Trophoblast cell (in vitro differentiated cells and primary cell): ENCODE data around the gene ZIK1.

Experiments used
- DNase-seq, 2 donors: peaks; one replicate each; pipeline ENCODE4 v3.0.0-alpha.2; 2016
- H2AFZ ChIP-seq: 2 replicates; pipeline ENCODE4 v1.6.1; 2013; ENCODE audit warnings: low read length, moderate library complexity, mild to moderate bottlenecking; ENCODE audit not compliant: insufficient read depth, poor library complexity
- H2AK5ac ChIP-seq: 2 replicates; pipeline ENCODE4 v1.6.1; 2013; ENCODE audit warnings: mild to moderate bottlenecking, low read length
- H2BK120ac ChIP-seq: 2 replicates; pipeline ENCODE4 v1.6.1; 2013; ENCODE audit warnings: low read length, mild to moderate bottlenecking, moderate library complexity; ENCODE audit not compliant: insufficient read depth, poor library complexity
- H2BK12ac ChIP-seq: 2 replicates; pipeline ENCODE4 v1.6.1; 2013; ENCODE audit warnings: mild to moderate bottlenecking, low read length, moderate library complexity
- H2BK5ac ChIP-seq: 2 replicates; pipeline ENCODE4 v1.6.1; 2013; ENCODE audit warnings: low read length, low read depth, moderate library complexity, mild to moderate bottlenecking; ENCODE audit not compliant: poor library complexity
- H3K14ac ChIP-seq: 2 replicates; pipeline ENCODE4 v1.6.1; 2013; ENCODE audit warnings: mild to moderate bottlenecking, low read length
- H3K18ac ChIP-seq: 2 replicates; pipeline ENCODE4 v1.6.1; 2013; ENCODE audit warnings: mild to moderate bottlenecking, low read length
- H3K23ac ChIP-seq: 2 replicates; pipeline ENCODE4 v1.6.1; 2013; ENCODE audit warnings: low read length
- H3K27ac ChIP-seq: 2 replicates; pipeline ENCODE4 v1.5.1; 2013; ENCODE audit warnings: low read depth, mild to moderate bottlenecking, inconsistent platforms, low read length, moderate library complexity
- H3K27me3 ChIP-seq: 2 replicates; pipeline ENCODE4 v1.6.1; 2013; ENCODE audit warnings: inconsistent platforms, mild to moderate bottlenecking, low read length, moderate library complexity; ENCODE audit not compliant: insufficient read depth
- H3K36me3 ChIP-seq, 2 experiments: 1 replicate in 1 of 2; 2 replicates in 1 of 2; pipeline ENCODE4 v1.6.1; 2013; ENCODE audit warnings: low read length in 2 of 2, mild to moderate bottlenecking in 2 of 2, moderate library complexity in 1 of 2; ENCODE audit not compliant: insufficient read depth in 2 of 2, control insufficient read depth in 1 of 2
- H3K4ac ChIP-seq: 2 replicates; pipeline ENCODE4 v1.6.1; 2013; ENCODE audit warnings: low read depth, mild to moderate bottlenecking, low read length, moderate library complexity
- H3K4me1 ChIP-seq, 2 experiments: 1 replicate in 1 of 2; 2 replicates in 1 of 2; pipeline ENCODE4 v1.6.1; 2013; ENCODE audit warnings: low read length in 2 of 2, mild to moderate bottlenecking in 2 of 2, moderate library complexity in 1 of 2; ENCODE audit not compliant: insufficient read depth in 2 of 2, control insufficient read depth in 1 of 2
- H3K4me2 ChIP-seq: 2 replicates; pipeline ENCODE4 v1.6.1; 2013; ENCODE audit warnings: inconsistent platforms, mild to moderate bottlenecking, low read length, moderate library complexity
- H3K4me3 ChIP-seq: 2 replicates; pipeline ENCODE4 v1.5.1; 2013; ENCODE audit warnings: mild to moderate bottlenecking, low read depth, low read length, inconsistent platforms
- H3K79me1 ChIP-seq: one replicate; pipeline ENCODE4 v1.6.1; 2013; ENCODE audit warnings: low read length
- H3K79me2 ChIP-seq: 2 replicates; pipeline ENCODE4 v1.6.1; 2013; ENCODE audit warnings: low read length, mild to moderate bottlenecking; ENCODE audit not compliant: control insufficient read depth, insufficient read depth, poor library complexity
- H3K9ac ChIP-seq: 2 replicates; pipeline ENCODE4 v1.6.1; 2013; ENCODE audit warnings: mild to moderate bottlenecking, low read length
- H3K9me3 ChIP-seq: 2 replicates; pipeline ENCODE4 v1.6.1; 2013; ENCODE audit warnings: low read depth, mild to moderate bottlenecking, control low read depth, inconsistent platforms, low read length; ENCODE audit not compliant: insufficient read depth
- H4K12ac ChIP-seq: 2 replicates; pipeline ENCODE4 v1.6.1; 2013; ENCODE audit warnings: low read depth, mild to moderate bottlenecking, low read length, moderate library complexity
- H4K8ac ChIP-seq: 2 replicates; pipeline ENCODE4 v1.6.1; 2013; ENCODE audit warnings: low read depth, mild to moderate bottlenecking, low read length, moderate library complexity
- H4K91ac ChIP-seq: one replicate; pipeline ENCODE4 v1.6.1; 2013; ENCODE audit warnings: low read depth, mild to moderate bottlenecking, low read length, moderate library complexity
- WGBS: extraction: QIAGEN DNeasy Blood & Tissue Kit; methylation state at CpG from one replicate; pipeline ENCODE4 v1.1.7; 2013; ENCODE audit warnings: missing lambda C conversion rate; ENCODE audit not compliant: insufficient read length, insufficient coverage; ENCODE audit errors: extremely low coverage; 5-methylcytosine and 5-hydroxymethylcytosine counted together

The ZIK1 gene

GRCh38 chr19:57623091-57623490 lies 39.1 kb downstream of the ZIK1 start:
- Histone ChIP-seq H4K12ac (no peak overlapping the region), H4K91ac (no peak overlapping the region), H3K4me3 (no peak overlapping the region), H3K4me2 (no peak overlapping the region), H2AK5ac (no peak overlapping the region), H3K14ac (no peak overlapping the region), H3K27me3 (no peaks in the 10 kb centered on the region), H2AFZ (no peak overlapping the region), H4K8ac (no peak overlapping the region), H3K9ac (no peak overlapping the region), H3K79me2 (no peaks in the 10 kb centered on the region), H3K27ac (no peak overlapping the region), H3K36me3 (peaks cover 29 to 51% of the 10 kb centered on the region in 2 experiments), H3K18ac (no peak overlapping the region), H3K23ac (no peak overlapping the region), H3K4me1 (no peaks in the 10 kb centered on the region), H2BK120ac (no peak overlapping the region), H2BK5ac (no peak overlapping the region), H2BK12ac (no peak overlapping the region), H3K4ac (no peak overlapping the region), H3K9me3 (peaks cover 33% of the 10 kb centered on the region), H3K79me1 (no peaks in the 10 kb centered on the region)
- no peak for DNase-seq

- H4K12ac ChIP-seq: peak within 1 kb of the TSS; percentile 80
- no peak within 1 kb of the TSS for H3K23ac ChIP-seq
- peak within 1 kb of the TSS; percentile 4 for H3K4ac ChIP-seq
- H3K36me3 ChIP-seq: peaks cover 8 to 11% of the 10 kb centered on the region in 2 experiments
- peak within 1 kb of the TSS; percentile 70 for H3K14ac ChIP-seq
- H2BK12ac ChIP-seq: no peak within 1 kb of the TSS
- peak within 1 kb of the TSS; percentile 35 for H2AK5ac ChIP-seq
- peaks cover 1% of the 10 kb centered on the region for H3K9me3 ChIP-seq
- peak; percentile 89 to 97 for DNase-seq
- WGBS: no CpG with 5 or more reads among the region's 59 CpGs
- H3K4me1 ChIP-seq: peaks cover 5 to 7% of the 10 kb centered on the region in 2 experiments
- peak within 1 kb of the TSS; percentile 81 for H3K4me2 ChIP-seq
- no peak within 1 kb of the TSS for H3K27ac ChIP-seq
- peak within 1 kb of the TSS; percentile 63 for H4K91ac ChIP-seq
- H4K8ac ChIP-seq: peak within 1 kb of the TSS; percentile 79
- H2AFZ ChIP-seq: peak within 1 kb of the TSS; percentile 68
- peak within 1 kb of the TSS; percentile 8 for H2BK120ac ChIP-seq
- peak within 1 kb of the TSS; percentile 35 for H3K18ac ChIP-seq
- H2BK5ac ChIP-seq: peak within 1 kb of the TSS; percentile 22
- no peaks in the 10 kb centered on the region for H3K27me3 ChIP-seq
- peaks cover 5% of the 10 kb centered on the region for H3K79me1 ChIP-seq
- H3K79me2 ChIP-seq: peaks cover 7% of the 10 kb centered on the region
- H3K4me3 ChIP-seq: peak within 1 kb of the TSS; percentile 81
- peak within 1 kb of the TSS; percentile 38 for H3K9ac ChIP-seq
These were observed 49.3 kb downstream of the ZIK1 start, which contains the start of gene ZNF211 for GRCh38 chr19:57632987-57633831. ZNF211 (plus strand) TSS chr19:57633168; CDS start chr19:57633347, 179 bp downstream.

DNA sequence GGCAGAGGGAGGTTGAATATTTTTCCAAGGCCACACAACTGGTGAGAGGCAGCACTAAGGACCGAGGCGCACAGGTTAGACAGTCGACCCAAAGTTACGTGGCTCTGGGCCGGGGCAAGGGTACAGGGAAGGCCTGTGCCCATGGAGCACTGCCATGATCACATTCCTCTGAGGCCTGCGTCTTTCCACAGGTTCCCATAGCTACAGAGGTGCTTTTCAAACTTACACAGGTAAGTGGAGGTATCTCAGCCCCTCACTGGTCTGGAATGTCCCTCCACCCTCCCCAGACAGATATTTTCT lies 49.8 kb downstream of the ZIK1 start:
- no peak overlapping the region for H4K91ac ChIP-seq

DNA sequence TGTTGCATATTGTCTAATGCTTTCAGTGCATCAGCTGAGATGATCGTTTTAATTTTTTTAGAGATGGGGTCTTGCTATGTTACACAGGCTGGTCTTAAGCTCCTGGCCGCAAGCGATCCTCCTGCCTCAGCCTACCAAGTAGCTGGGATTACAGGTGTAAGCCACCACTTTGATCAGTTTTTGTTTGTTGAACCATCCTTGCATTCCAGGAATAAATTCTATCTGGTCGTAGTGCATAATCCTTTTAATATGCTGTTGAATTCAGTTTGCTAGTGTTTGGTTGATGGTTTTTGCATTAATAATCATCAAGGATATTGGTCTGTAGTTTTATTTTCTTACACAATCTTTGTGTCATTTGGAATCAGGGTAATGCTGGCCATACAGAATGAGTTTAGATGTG lies 53.4 kb downstream of the ZIK1 start:
- no peak overlapping the region for H2AK5ac ChIP-seq
- no peak overlapping the region for H2AFZ ChIP-seq

More for the DNA sequence above, 49.8 kb downstream of the ZIK1 start:
- peak overlapping the region; percentile 35 for H2AK5ac ChIP-seq
- peak overlapping the region; percentile 80 for H4K12ac ChIP-seq
- peaks cover 5 to 7% of the 10 kb centered on the region in 2 experiments for H3K4me1 ChIP-seq
- H4K8ac ChIP-seq: peak overlapping the region; percentile 35
- no CpG with 5 or more reads among the region's 6 CpGs for WGBS
- H3K4ac ChIP-seq: no peak overlapping the region
- peaks cover 1% of the 10 kb centered on the region for H3K9me3 ChIP-seq
- peak overlapping the region; percentile 81 for H3K4me2 ChIP-seq
- peak in 1 of 2 donors; percentile 12 for DNase-seq
- H2BK5ac ChIP-seq: no peak overlapping the region
- H2AFZ ChIP-seq: peak overlapping the region; percentile 59
- H3K9ac ChIP-seq: peak overlapping the region; percentile 38
- H3K36me3 ChIP-seq: peaks cover 8 to 11% of the 10 kb centered on the region in 2 experiments
- no peak overlapping the region for H3K23ac ChIP-seq
- H3K79me2 ChIP-seq: peaks cover 7% of the 10 kb centered on the region
- no peak overlapping the region for H2BK12ac ChIP-seq
- no peak overlapping the region for H2BK120ac ChIP-seq
- H3K27ac ChIP-seq: no peak overlapping the region
- peak overlapping the region; percentile 70 for H3K14ac ChIP-seq
- H3K79me1 ChIP-seq: peaks cover 5% of the 10 kb centered on the region
- H3K18ac ChIP-seq: peak overlapping the region; percentile 35
- peak overlapping the region; percentile 81 for H3K4me3 ChIP-seq
- no peaks in the 10 kb centered on the region for H3K27me3 ChIP-seq

More for the DNA sequence above, 53.4 kb downstream of the ZIK1 start:
- no peak overlapping the region for H3K9ac ChIP-seq
- no peak overlapping the region for H3K4ac ChIP-seq
- H3K79me2 ChIP-seq: peaks cover 7% of the 10 kb centered on the region
- no peak overlapping the region for H4K12ac ChIP-seq
- H4K91ac ChIP-seq: no peak overlapping the region
- peaks cover 1% of the 10 kb centered on the region for H3K9me3 ChIP-seq
- H2BK12ac ChIP-seq: no peak overlapping the region
- no peak overlapping the region for H3K27ac ChIP-seq
- no peak overlapping the region for H2BK120ac ChIP-seq
- no peak overlapping the region for H3K14ac ChIP-seq
- H3K27me3 ChIP-seq: no peaks in the 10 kb centered on the region
- H2BK5ac ChIP-seq: no peak overlapping the region
- no peak overlapping the region for H3K4me2 ChIP-seq
- no peak for DNase-seq
- H3K23ac ChIP-seq: no peak overlapping the region
- no peak overlapping the region for H4K8ac ChIP-seq
- peaks cover 5 to 7% of the 10 kb centered on the region in 2 experiments for H3K4me1 ChIP-seq
- H3K36me3 ChIP-seq: peaks cover 23 to 37% of the 10 kb centered on the region in 2 experiments
- peaks cover 5% of the 10 kb centered on the region for H3K79me1 ChIP-seq
- whole genome bisulfite sequencing: no CpG with 5 or more reads among the region's 4 CpGs
- no peak overlapping the region for H3K4me3 ChIP-seq
- H3K18ac ChIP-seq: no peak overlapping the region
